OCI-LY1 (cell line): Measurements from ENCODE around the gene DIPK1C.

Source experiments
- H2AFZ ChIP-seq: fragments of 200-600 bp; sonication (generic), shearing (Covaris generic); 2 replicates; pipeline ENCODE4 v1.6.0; 2014; ENCODE audit warnings: antibody characterized with exemption, mild to moderate bottlenecking, low read length
- H3F3A ChIP-seq: fragments of 200-600 bp; sonication (generic), shearing (Covaris generic); 2 replicates; pipeline ENCODE4 v1.6.0; 2014; ENCODE audit warnings: mild to moderate bottlenecking, antibody characterized with exemption, low read length, moderate library complexity; ENCODE audit not compliant: insufficient read depth
- H3K27ac ChIP-seq: fragments of 200-600 bp; sonication (generic); 2 replicates; pipeline ENCODE4 v1.5.1; 2014; ENCODE audit warnings: low read length, mixed run types, mild to moderate bottlenecking, low read depth; ENCODE audit not compliant: poor library complexity, severe bottlenecking
- H3K27me3 ChIP-seq: fragments of 200-600 bp; sonication (generic); 2 replicates; pipeline ENCODE4 v1.6.0; 2014; ENCODE audit warnings: antibody characterized with exemption, mild to moderate bottlenecking, low read length, moderate library complexity; ENCODE audit not compliant: insufficient read depth
- H3K36me3 ChIP-seq: fragments of 200-600 bp; sonication (generic); 2 replicates; pipeline ENCODE4 v1.6.1; 2014; ENCODE audit warnings: mild to moderate bottlenecking, antibody characterized with exemption, low read length, moderate library complexity, mixed read lengths; ENCODE audit not compliant: insufficient read depth
- H3K4me1 ChIP-seq: fragments of 200-600 bp; sonication (generic); 2 replicates; pipeline ENCODE4 v1.5.1; 2014; ENCODE audit warnings: mild to moderate bottlenecking, low read length, moderate library complexity; ENCODE audit not compliant: insufficient read depth, severe bottlenecking
- H3K4me2 ChIP-seq: fragments of 200-600 bp; sonication (generic), shearing (Covaris generic); 2 replicates; pipeline ENCODE4 v1.6.1; 2014; ENCODE audit warnings: low read length
- H3K4me3 ChIP-seq: fragments of 200-600 bp; sonication (generic); 2 replicates; pipeline ENCODE4 v1.5.1; 2014; ENCODE audit warnings: low read length, low read depth, mild to moderate bottlenecking, mixed read lengths; ENCODE audit not compliant: poor library complexity, severe bottlenecking
- H3K79me2 ChIP-seq: fragments of 200-600 bp; shearing (Covaris generic); 2 replicates; pipeline ENCODE4 v1.6.1; 2016; ENCODE audit warnings: mixed run types, low read length, mixed read lengths; ENCODE audit not compliant: insufficient read depth
- H3K9ac ChIP-seq: fragments of 200-600 bp; sonication (generic), shearing (Covaris generic); 2 replicates; pipeline ENCODE4 v1.6.1; 2014; ENCODE audit warnings: mild to moderate bottlenecking, low read length, mixed read lengths
- H3K9me2 ChIP-seq: fragments of 200-600 bp; sonication (generic), shearing (Covaris generic); 2 replicates; pipeline ENCODE4 v1.6.1; 2014; ENCODE audit warnings: low read depth, mild to moderate bottlenecking, low read length, mixed read lengths
- H3K9me3 ChIP-seq: fragments of 200-600 bp; shearing (Covaris generic); 2 replicates; pipeline ENCODE4 v1.6.1; 2014; ENCODE audit warnings: low read length, mixed read lengths
- H4K20me1 ChIP-seq: fragments of 200-600 bp; sonication (generic), shearing (Covaris generic); 2 replicates; pipeline ENCODE4 v1.6.0; 2016; ENCODE audit warnings: mild to moderate bottlenecking, low read length; ENCODE audit not compliant: insufficient read depth
- EZH2 ChIP-seq: fragments of 200-600 bp; sonication (generic), shearing (Covaris generic); IDR thresholded peaks from 2 replicates; pipeline ENCODE4 v1.8.0; 2017; ENCODE audit warnings: borderline replicate concordance, mixed run types, mild to moderate bottlenecking, antibody characterized with exemption, low read length, moderate library complexity, mixed read lengths
- TF ChIP-seq, protein P1 (sequence below): fragments of 200-600 bp; sonication (generic), shearing (Covaris generic); IDR thresholded peaks from 2 replicates; pipeline ENCODE4 v1.5.1; 2017; ENCODE audit warnings: mild to moderate bottlenecking, antibody characterized with exemption, low read length, moderate library complexity, mixed read lengths

DIPK1C gene

GRCh38 chr18:74451148-74451547 lies 6.0 kb downstream of the DIPK1C start:
- TF ChIP-seq EZH2: no peak
- TF ChIP-seq, protein P1, sequence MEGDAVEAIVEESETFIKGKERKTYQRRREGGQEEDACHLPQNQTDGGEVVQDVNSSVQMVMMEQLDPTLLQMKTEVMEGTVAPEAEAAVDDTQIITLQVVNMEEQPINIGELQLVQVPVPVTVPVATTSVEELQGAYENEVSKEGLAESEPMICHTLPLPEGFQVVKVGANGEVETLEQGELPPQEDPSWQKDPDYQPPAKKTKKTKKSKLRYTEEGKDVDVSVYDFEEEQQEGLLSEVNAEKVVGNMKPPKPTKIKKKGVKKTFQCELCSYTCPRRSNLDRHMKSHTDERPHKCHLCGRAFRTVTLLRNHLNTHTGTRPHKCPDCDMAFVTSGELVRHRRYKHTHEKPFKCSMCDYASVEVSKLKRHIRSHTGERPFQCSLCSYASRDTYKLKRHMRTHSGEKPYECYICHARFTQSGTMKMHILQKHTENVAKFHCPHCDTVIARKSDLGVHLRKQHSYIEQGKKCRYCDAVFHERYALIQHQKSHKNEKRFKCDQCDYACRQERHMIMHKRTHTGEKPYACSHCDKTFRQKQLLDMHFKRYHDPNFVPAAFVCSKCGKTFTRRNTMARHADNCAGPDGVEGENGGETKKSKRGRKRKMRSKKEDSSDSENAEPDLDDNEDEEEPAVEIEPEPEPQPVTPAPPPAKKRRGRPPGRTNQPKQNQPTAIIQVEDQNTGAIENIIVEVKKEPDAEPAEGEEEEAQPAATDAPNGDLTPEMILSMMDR: no peak
- Histone ChIP-seq H3K27ac (no peak overlapping the region), H3K27me3 (0 out of 2 replicates have a peak, but pooled peaks cover 3% of the 10 kb centered on the region), H3K4me2 (no peak overlapping the region), H3K4me1 (no peaks in the 10 kb centered on the region), H3K4me3 (no peak overlapping the region), H3K9ac (no peak overlapping the region), H3K79me2 (no peaks in the 10 kb centered on the region), H3K36me3 (no peaks in the 10 kb centered on the region), H4K20me1 (no peaks in the 10 kb centered on the region), H3K9me3 (no peaks in the 10 kb centered on the region), H2AFZ (no peak overlapping the region), H3K9me2 (no peaks in the 10 kb centered on the region), H3F3A (no peaks in the 10 kb centered on the region)

- Histone ChIP-seq H3K4me2 (no peak overlapping the region), H3K27me3 (0 out of 2 replicates have a peak, but pooled peaks cover 4% of the 10 kb centered on the region), H3K9ac (no peak overlapping the region), H3K4me1 (no peaks in the 10 kb centered on the region), H3K9me2 (no peaks in the 10 kb centered on the region), H3K27ac (no peak overlapping the region), H3K79me2 (no peaks in the 10 kb centered on the region), H3K36me3 (no peaks in the 10 kb centered on the region), H3K4me3 (no peak overlapping the region), H3F3A (no peaks in the 10 kb centered on the region), H3K9me3 (no peaks in the 10 kb centered on the region), H2AFZ (no peak overlapping the region), H4K20me1 (no peaks in the 10 kb centered on the region)
- no peak for TF ChIP-seq EZH2
- TF ChIP-seq, protein P1: no peak
These were observed 6.5 kb downstream of the DIPK1C start for GRCh38 chr18:74450626-74451025.

GRCh38 chr18:74447404-74448152 lies 9.5 kb downstream of the DIPK1C start:
- Histone ChIP-seq H3K36me3 (no peaks in the 10 kb centered on the region), H3K4me3 (no peak overlapping the region), H2AFZ (no peak overlapping the region), H3K27me3 (0 out of 2 replicates have a peak, but pooled peaks cover 4% of the 10 kb centered on the region), H3K9me2 (no peaks in the 10 kb centered on the region), H3F3A (no peaks in the 10 kb centered on the region), H3K9me3 (no peaks in the 10 kb centered on the region), H3K4me1 (no peaks in the 10 kb centered on the region), H3K79me2 (no peaks in the 10 kb centered on the region), H3K27ac (no peak overlapping the region), H4K20me1 (no peaks in the 10 kb centered on the region), H3K9ac (no peak overlapping the region), H3K4me2 (no peak overlapping the region)
- no peak for TF ChIP-seq EZH2
- TF ChIP-seq, protein P1: no peak
